Astrocyte (in vitro differentiated cells and primary cell): Measurements from ENCODE around the gene SPTB. TPM values are rescaled to one million over a fixed set of nuclear protein-coding genes. Genes with fewer than 3 reads are reported as not detected.

Source experiments
- DNase-seq: peaks from one replicate; pipeline ENCODE4 v3.0.0-alpha.2; 2010; ENCODE audit warnings: low read depth
- FAIRE-seq: peaks from 2 replicates; lab custom pipeline; 2011; peaks lifted over from hg19 to GRCh38; lab: Jason Lieb, UNC
- H2AFZ ChIP-seq: 2 replicates; pipeline ENCODE4 v1.6.0; 2012; ENCODE audit warnings: low read depth, low read length, inconsistent platforms
- H3K27ac ChIP-seq: 2 replicates; pipeline ENCODE4 v1.5.1; 2011; ENCODE audit warnings: low read depth, low read length, inconsistent platforms
- H3K27me3 ChIP-seq: 2 replicates; pipeline ENCODE4 v1.6.0; 2011; ENCODE audit warnings: low read length, inconsistent platforms; ENCODE audit not compliant: insufficient read depth
- H3K36me3 ChIP-seq: 2 replicates; pipeline ENCODE4 v1.5.1; 2011; ENCODE audit warnings: low read length, inconsistent platforms; ENCODE audit not compliant: insufficient read depth
- H3K4me1 ChIP-seq: 2 replicates; pipeline ENCODE4 v1.5.1; 2011; ENCODE audit warnings: low read length, inconsistent platforms; ENCODE audit not compliant: insufficient read depth
- H3K4me2 ChIP-seq: 2 replicates; pipeline ENCODE4 v1.6.0; 2012; ENCODE audit warnings: low read length, inconsistent platforms
- H3K4me3 ChIP-seq: 2 replicates; pipeline ENCODE4 v1.5.1; 2011; ENCODE audit warnings: low read depth, mild to moderate bottlenecking, low read length, inconsistent platforms; ENCODE audit not compliant: insufficient read depth
- H3K79me2 ChIP-seq: 2 replicates; pipeline ENCODE4 v1.6.0; 2012; ENCODE audit warnings: mild to moderate bottlenecking, low read length, inconsistent platforms; ENCODE audit not compliant: insufficient read depth
- H3K9ac ChIP-seq: 2 replicates; pipeline ENCODE4 v1.6.0; 2012; ENCODE audit warnings: mild to moderate bottlenecking, low read length, inconsistent platforms
- H3K9me3 ChIP-seq: 2 replicates; pipeline ENCODE4 v1.5.1; 2012; ENCODE audit warnings: low read depth, mild to moderate bottlenecking, low read length, inconsistent platforms; ENCODE audit not compliant: insufficient read depth
- H4K20me1 ChIP-seq: 2 replicates; pipeline ENCODE4 v1.6.0; 2012; ENCODE audit warnings: low read length, inconsistent platforms; ENCODE audit not compliant: insufficient read depth
- H3K27ac Mint-ChIP-seq: one replicate; pipeline ENCODE4 v1.8.0; 2021; ENCODE audit warnings: mild to moderate bottlenecking, mixed read lengths; ENCODE audit not compliant: unreplicated experiment
- H3K27me3 Mint-ChIP-seq: one replicate; pipeline ENCODE4 v1.8.0; 2021; ENCODE audit warnings: low read depth, mixed read lengths; ENCODE audit not compliant: unreplicated experiment
- H3K36me3 Mint-ChIP-seq: one replicate; pipeline ENCODE4 v1.8.0; 2021; ENCODE audit warnings: low read depth, mixed read lengths; ENCODE audit not compliant: unreplicated experiment
- H3K4me1 Mint-ChIP-seq: one replicate; pipeline ENCODE4 v1.8.0; 2021; ENCODE audit warnings: low read depth, mixed read lengths; ENCODE audit not compliant: unreplicated experiment
- H3K4me3 Mint-ChIP-seq: one replicate; pipeline ENCODE4 v1.8.0; 2021; ENCODE audit warnings: mild to moderate bottlenecking, moderate library complexity, mixed read lengths; ENCODE audit not compliant: unreplicated experiment
- H3K9me3 Mint-ChIP-seq: one replicate; pipeline ENCODE4 v1.8.0; 2021; ENCODE audit warnings: mild to moderate bottlenecking, mixed read lengths; ENCODE audit not compliant: unreplicated experiment
- EZH2 ChIP-seq: IDR thresholded peaks from 2 replicates; pipeline ENCODE4 v1.6.1; 2012; ENCODE audit warnings: mild to moderate bottlenecking, low read length, inconsistent platforms; ENCODE audit not compliant: insufficient read depth
- total RNA-seq: library from RNA; stranded (reverse); gene quantifications from 2 replicates; pipeline ENCODE4 v1.2.1, GENCODE V29; 2021
- TF ChIP-seq, protein P1 (sequence below): IDR thresholded peaks from 2 replicates; pipeline ENCODE4 v1.5.1; 2011; ENCODE audit warnings: low read depth, mild to moderate bottlenecking, inconsistent platforms, low read length, moderate library complexity; ENCODE audit not compliant: insufficient read depth

Gene SPTB
- total RNA-seq, 1 donor from 2014 or later: 0.32 TPM

DNA sequence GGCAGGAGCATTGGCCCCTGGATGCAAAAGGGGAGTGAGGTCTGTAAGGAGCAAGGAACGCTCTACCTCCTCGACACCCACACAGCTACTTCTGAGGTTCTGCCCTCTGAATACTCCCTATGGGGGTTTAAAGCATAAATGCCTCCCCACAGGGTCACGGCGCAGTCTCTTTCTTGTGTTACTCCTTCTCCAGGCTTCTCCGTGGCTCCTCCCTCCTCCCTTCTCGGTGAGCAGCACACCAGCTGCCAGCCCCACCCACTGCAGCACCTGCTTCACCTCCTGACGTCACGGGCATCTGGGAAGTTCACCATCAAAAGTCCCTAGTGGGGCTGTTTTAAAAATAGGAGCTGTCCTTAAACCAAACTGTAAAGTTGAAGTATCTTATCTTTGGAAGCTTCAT, 67.3 kb downstream of the SPTB start:
- H3K9me3 Mint-ChIP-seq: no peaks in the 10 kb centered on the region
- H2AFZ ChIP-seq: no peak overlapping the region

DNA sequence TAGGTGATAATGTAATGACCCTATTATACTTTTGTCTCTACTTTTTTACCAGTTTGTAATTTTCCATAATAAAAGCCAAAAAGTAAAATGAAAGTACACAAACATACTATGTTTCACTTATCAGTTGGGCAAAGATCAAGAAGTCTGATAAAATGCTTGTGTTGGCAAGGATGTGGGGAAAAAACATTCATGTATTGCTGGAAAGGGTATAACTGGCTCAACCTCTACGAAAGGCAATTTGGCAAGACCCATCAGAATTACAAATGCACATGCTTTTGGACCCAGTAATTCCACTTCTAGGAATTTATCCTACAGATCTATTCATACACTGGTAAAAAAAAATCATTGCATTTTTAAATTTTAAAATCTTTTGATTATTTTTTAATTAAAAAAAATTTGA, 68.0 kb downstream of the SPTB start:
- Histone ChIP-seq H3K36me3 (no peaks in the 10 kb centered on the region), H3K4me2 (no peak overlapping the region), H4K20me1 (no peaks in the 10 kb centered on the region), H2AFZ (no peak overlapping the region), H3K27me3 (peaks cover 3% of the 10 kb centered on the region), H3K9ac (no peak overlapping the region), H3K4me1 (peaks cover 11% of the 10 kb centered on the region), H3K79me2 (no peaks in the 10 kb centered on the region), H3K9me3 (no peaks in the 10 kb centered on the region), H3K4me3 (no peak overlapping the region), H3K27ac (no peak overlapping the region)
- no peak overlapping the region for H3K27ac Mint-ChIP-seq
- no peaks in the 10 kb centered on the region for H3K9me3 Mint-ChIP-seq
- DNase-seq (peak; percentile 57), FAIRE-seq (no peak)
- H3K36me3 Mint-ChIP-seq: no peaks in the 10 kb centered on the region
- peaks cover 12% of the 10 kb centered on the region for H3K27me3 Mint-ChIP-seq
- TF ChIP-seq, protein P1, sequence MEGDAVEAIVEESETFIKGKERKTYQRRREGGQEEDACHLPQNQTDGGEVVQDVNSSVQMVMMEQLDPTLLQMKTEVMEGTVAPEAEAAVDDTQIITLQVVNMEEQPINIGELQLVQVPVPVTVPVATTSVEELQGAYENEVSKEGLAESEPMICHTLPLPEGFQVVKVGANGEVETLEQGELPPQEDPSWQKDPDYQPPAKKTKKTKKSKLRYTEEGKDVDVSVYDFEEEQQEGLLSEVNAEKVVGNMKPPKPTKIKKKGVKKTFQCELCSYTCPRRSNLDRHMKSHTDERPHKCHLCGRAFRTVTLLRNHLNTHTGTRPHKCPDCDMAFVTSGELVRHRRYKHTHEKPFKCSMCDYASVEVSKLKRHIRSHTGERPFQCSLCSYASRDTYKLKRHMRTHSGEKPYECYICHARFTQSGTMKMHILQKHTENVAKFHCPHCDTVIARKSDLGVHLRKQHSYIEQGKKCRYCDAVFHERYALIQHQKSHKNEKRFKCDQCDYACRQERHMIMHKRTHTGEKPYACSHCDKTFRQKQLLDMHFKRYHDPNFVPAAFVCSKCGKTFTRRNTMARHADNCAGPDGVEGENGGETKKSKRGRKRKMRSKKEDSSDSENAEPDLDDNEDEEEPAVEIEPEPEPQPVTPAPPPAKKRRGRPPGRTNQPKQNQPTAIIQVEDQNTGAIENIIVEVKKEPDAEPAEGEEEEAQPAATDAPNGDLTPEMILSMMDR: no peak
- TF ChIP-seq EZH2: no peak
- H3K4me1 Mint-ChIP-seq: peaks cover 8% of the 10 kb centered on the region
- no peak overlapping the region for H3K4me3 Mint-ChIP-seq

More for the DNA sequence above, 67.3 kb downstream of the SPTB start:
- Mint-ChIP-seq H3K4me1 (peaks cover 5% of the 10 kb centered on the region), H3K27me3 (peaks cover 12% of the 10 kb centered on the region), H3K36me3 (no peaks in the 10 kb centered on the region), H3K27ac (no peak overlapping the region), H3K4me3 (no peak overlapping the region)
- H3K4me1 ChIP-seq: peaks cover 3% of the 10 kb centered on the region
- no peak overlapping the region for H3K9ac ChIP-seq
- H3K36me3 ChIP-seq: no peaks in the 10 kb centered on the region
- H3K27me3 ChIP-seq: peaks cover 3% of the 10 kb centered on the region
- H3K4me2 ChIP-seq: no peak overlapping the region
- no peak for FAIRE-seq
- no peak overlapping the region for H3K27ac ChIP-seq
- no peaks in the 10 kb centered on the region for H4K20me1 ChIP-seq
- TF ChIP-seq, protein P1: no peak
- TF ChIP-seq EZH2: no peak
- no peak overlapping the region for H3K4me3 ChIP-seq
- no peaks in the 10 kb centered on the region for H3K9me3 ChIP-seq
- no peaks in the 10 kb centered on the region for H3K79me2 ChIP-seq
- DNase-seq: no peak

DNA sequence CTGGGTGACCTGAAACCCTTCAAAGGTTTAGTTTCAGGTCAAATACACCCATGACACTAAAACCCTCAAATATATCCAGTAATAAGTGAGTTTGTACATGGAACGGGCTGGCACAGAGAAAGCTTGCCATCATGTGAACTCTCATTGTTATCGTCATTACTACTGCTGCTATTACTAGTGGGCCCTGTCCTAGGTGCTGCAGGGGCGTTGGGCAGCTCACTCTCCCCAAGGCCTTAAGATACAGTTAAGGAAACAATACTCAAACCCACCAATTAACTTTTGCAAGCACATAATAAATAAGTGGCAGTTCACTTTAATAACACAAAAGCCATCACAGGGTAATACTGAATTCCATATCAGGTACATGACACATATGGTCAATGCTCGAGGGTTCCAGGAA, 71.3 kb downstream of the SPTB start:
- Histone ChIP-seq H3K4me1 (peaks cover 28% of the 10 kb centered on the region), H3K79me2 (no peaks in the 10 kb centered on the region), H3K27ac (no peak overlapping the region), H4K20me1 (no peaks in the 10 kb centered on the region), H3K9me3 (no peaks in the 10 kb centered on the region), H3K4me3 (no peak overlapping the region), H3K4me2 (no peak overlapping the region), H3K9ac (no peak overlapping the region), H2AFZ (no peak overlapping the region), H3K27me3 (no peaks in the 10 kb centered on the region), H3K36me3 (no peaks in the 10 kb centered on the region)
- DNase-seq (no peak), FAIRE-seq (no peak)
- Mint-ChIP-seq H3K4me1 (peaks cover 23% of the 10 kb centered on the region), H3K9me3 (no peaks in the 10 kb centered on the region), H3K36me3 (no peaks in the 10 kb centered on the region), H3K4me3 (no peak overlapping the region), H3K27ac (no peak overlapping the region), H3K27me3 (peaks cover 5% of the 10 kb centered on the region)
- no peak for TF ChIP-seq EZH2
